Coronary artery (tissue), 2 donors: ENCODE data around the gene BCR.
A peak's percentile ranks its signal among the peaks of the same experiment; 100 is the strongest.

Experiments
- DNase-seq: peaks from one replicate; pipeline ENCODE4 v3.0.0-alpha.2; 2017; ENCODE audit warnings: low spot score
- H3K27ac ChIP-seq, 2 donors: fragments of 200-600 bp; sonication (generic); one replicate each; pipeline ENCODE4 v1.5.1; 2016 to 2019
- H3K4me3 ChIP-seq: fragments of 200-600 bp; sonication (generic); 2 replicates; pipeline ENCODE4 v1.5.1; 2016; ENCODE audit warnings: mild to moderate bottlenecking, moderate library complexity
- CTCF ChIP-seq: fragments of 200-600 bp; sonication (generic); IDR thresholded peaks from one replicate; pipeline ENCODE4 v1.5.1; 2019; ENCODE audit warnings: antibody characterized with exemption

The BCR gene

GRCh38 chr22:23245799-23246136 is 65.5 kb downstream of the BCR start:
- Histone ChIP-seq H3K4me3 (no peak overlapping the region), H3K27ac (peak overlapping the region in 1 of 2 donors; percentile 70)
- DNase-seq: no peak
- TF ChIP-seq CTCF: no peak

GRCh38 chr22:23246982-23247766 is 66.9 kb downstream of the BCR start:
- DNase-seq: no peak
- no peak for TF ChIP-seq CTCF
- H3K27ac ChIP-seq: peak overlapping the region in 1 of 2 donors; percentile 12
- H3K4me3 ChIP-seq: no peak overlapping the region

- no peak for DNase-seq
- Histone ChIP-seq H3K4me3 (no peak overlapping the region), H3K27ac (peak overlapping the region in 1 of 2 donors; percentile 7)
- no peak for TF ChIP-seq CTCF
Measured at GRCh38 chr22:23248583-23248982, 68.3 kb downstream of the BCR start.

- Histone ChIP-seq H3K4me3 (no peak overlapping the region), H3K27ac (peak overlapping the region in 1 of 2 donors; percentile 2)
- no peak for DNase-seq
- no peak for TF ChIP-seq CTCF
Measured at GRCh38 chr22:23250056-23250784, 69.9 kb downstream of the BCR start.

- no peak overlapping the region for H3K4me3 ChIP-seq
- H3K27ac ChIP-seq: no peak overlapping the region
- DNase-seq: no peak
- TF ChIP-seq CTCF: no peak
Measured at GRCh38 chr22:23250785-23251363, 70.6 kb downstream of the BCR start.

GRCh38 chr22:23251445-23252093 is 71.3 kb downstream of the BCR start:
- no peak for TF ChIP-seq CTCF
- Histone ChIP-seq H3K27ac (no peak overlapping the region), H3K4me3 (no peak overlapping the region)
- DNase-seq: no peak
